NCI-H1930 (cell line): Measurements from ENCODE around the gene KCNG2.

Experiments used
- DNase-seq, 2 experiments: peaks; one replicate each; lab custom pipeline; 2025; lab: John Stamatoyannopoulos, UW

KCNG2 gene

GRCh38 chr18:79769698-79770500 is 27.8 kb upstream of the KCNG2 start:
- no peak for DNase-seq

- DNase-seq: no peak
Observed at GRCh38 chr18:79770501-79770815, 27.3 kb upstream of the KCNG2 start.

- DNase-seq: no peak
Observed at GRCh38 chr18:79770826-79771225, 26.9 kb upstream of the KCNG2 start.

- no peak for DNase-seq
Observed at GRCh38 chr18:79771446-79772107, 26.2 kb upstream of the KCNG2 start.

GRCh38 chr18:79772108-79772864 is 25.5 kb upstream of the KCNG2 start:
- DNase-seq: no peak

- DNase-seq: no peak
Observed at GRCh38 chr18:79772865-79773696, 24.7 kb upstream of the KCNG2 start.

- DNase-seq: no peak
Observed at GRCh38 chr18:79774111-79774510, 23.6 kb upstream of the KCNG2 start.

- no peak for DNase-seq
Observed at GRCh38 chr18:79775441-79776221, 22.1 kb upstream of the KCNG2 start.

- no peak for DNase-seq
Observed at GRCh38 chr18:79776674-79777073, 21.1 kb upstream of the KCNG2 start.

- DNase-seq: no peak
Observed at GRCh38 chr18:79778291-79778791, 19.4 kb upstream of the KCNG2 start.

- DNase-seq: no peak
Observed at GRCh38 chr18:79779021-79779699, 18.6 kb upstream of the KCNG2 start.

- DNase-seq: no peak
Observed at GRCh38 chr18:79779700-79780190, 18.0 kb upstream of the KCNG2 start.

GRCh38 chr18:79780547-79780946 is 17.2 kb upstream of the KCNG2 start:
- DNase-seq: no peak

GRCh38 chr18:79781331-79781941 is 16.3 kb upstream of the KCNG2 start:
- DNase-seq: no peak

- DNase-seq: no peak
Observed at GRCh38 chr18:79782566-79783308, 15.0 kb upstream of the KCNG2 start.

GRCh38 chr18:79784071-79784913 is 13.4 kb upstream of the KCNG2 start:
- DNase-seq: no peak

GRCh38 chr18:79784965-79785770 is 12.6 kb upstream of the KCNG2 start:
- DNase-seq: no peak
